Body of pancreas (tissue), 4 donors: ENCODE measurements around the gene FHAD1. TPM values are rescaled to one million over a fixed set of nuclear protein-coding genes. Genes with fewer than 3 reads are reported as not detected.

ENCODE experiments used
- ATAC-seq: fragments of 150-250 bp; one replicate; pipeline ENCODE4 v1.9.1; 2016
- DNase-seq, 4 donors: peaks; one replicate each; pipeline ENCODE4 v3.0.0-alpha.2; 2019
- H3K27ac ChIP-seq, 4 donors: fragments of 200-600 bp; sonication (generic); 1 replicate in 3 of 4; 2 replicates in 1 of 4; pipeline versions ENCODE4 v1.5.1 to v1.6.1; 2016 to 2019; ENCODE audit warnings: mild to moderate bottlenecking in 1 of 4, mixed read lengths in 1 of 4, moderate library complexity in 1 of 4
- H3K27me3 ChIP-seq, 2 donors: fragments of 200-600 bp; sonication (generic); one replicate each; pipeline ENCODE4 v1.6.0; 2016; ENCODE audit warnings: mild to moderate bottlenecking in 1 of 2
- H3K36me3 ChIP-seq, 2 donors: fragments of 200-600 bp; sonication (generic); replicated peaks in 1 of 2; 2 replicates each; pipeline ENCODE4 v1.5.1; 2016; ENCODE audit warnings: low read depth in 2 of 2; ENCODE audit not compliant: insufficient read depth in 1 of 2
- H3K4me1 ChIP-seq: fragments of 200-600 bp; sonication (generic); one replicate; pipeline ENCODE4 v1.6.0; 2016
- H3K4me3 ChIP-seq, 2 donors: fragments of 200-600 bp; sonication (generic); 1 replicate in 1 of 2; 2 replicates in 1 of 2; pipeline ENCODE4 v1.5.1; 2016 to 2019
- H3K9me3 ChIP-seq, 3 donors: fragments of 200-600 bp; sonication (generic); 1 replicate in 2 of 3; 2 replicates in 1 of 3; pipeline ENCODE4 v1.5.1; 2016
- CTCF ChIP-seq, 7 experiments: fragments of 450-650 bp in 4 of 7; fragments of 200-600 bp in 3 of 7; sonication (generic) in 3 of 7; IDR thresholded peaks; one replicate each; pipeline ENCODE4 v1.5.1; 2016 to 2019; ENCODE audit warnings: antibody characterized with exemption in 7 of 7
- POLR2A ChIP-seq, 3 donors: fragments of 450-650 bp; IDR thresholded peaks; one replicate each; pipeline ENCODE4 v1.6.1; 2016; ENCODE audit warnings: antibody characterized with exemption in 3 of 3, mild to moderate bottlenecking in 2 of 3
- WGBS, 2 donors: methylation state at CpG; one replicate each; pipeline ENCODE4 v1.1.5; 2017; 5-methylcytosine and 5-hydroxymethylcytosine counted together
- intact Hi-C: fragments of 100-400 bp; cut with DNase I; formaldehyde crosslinking; loops from one replicate; pipeline ENCODE4 v1.15.1; 2023
- total RNA-seq, 2 donors: library from RNA; depleted of rRNA; stranded (reverse); fragments of >200 nt; gene quantifications; one replicate each; pipeline ENCODE4 v1.1.0, GENCODE V29; 2016

Gene FHAD1
- total RNA-seq, 2 donors from 2014 or later = 2.9 to 4.9 TPM

DNA sequence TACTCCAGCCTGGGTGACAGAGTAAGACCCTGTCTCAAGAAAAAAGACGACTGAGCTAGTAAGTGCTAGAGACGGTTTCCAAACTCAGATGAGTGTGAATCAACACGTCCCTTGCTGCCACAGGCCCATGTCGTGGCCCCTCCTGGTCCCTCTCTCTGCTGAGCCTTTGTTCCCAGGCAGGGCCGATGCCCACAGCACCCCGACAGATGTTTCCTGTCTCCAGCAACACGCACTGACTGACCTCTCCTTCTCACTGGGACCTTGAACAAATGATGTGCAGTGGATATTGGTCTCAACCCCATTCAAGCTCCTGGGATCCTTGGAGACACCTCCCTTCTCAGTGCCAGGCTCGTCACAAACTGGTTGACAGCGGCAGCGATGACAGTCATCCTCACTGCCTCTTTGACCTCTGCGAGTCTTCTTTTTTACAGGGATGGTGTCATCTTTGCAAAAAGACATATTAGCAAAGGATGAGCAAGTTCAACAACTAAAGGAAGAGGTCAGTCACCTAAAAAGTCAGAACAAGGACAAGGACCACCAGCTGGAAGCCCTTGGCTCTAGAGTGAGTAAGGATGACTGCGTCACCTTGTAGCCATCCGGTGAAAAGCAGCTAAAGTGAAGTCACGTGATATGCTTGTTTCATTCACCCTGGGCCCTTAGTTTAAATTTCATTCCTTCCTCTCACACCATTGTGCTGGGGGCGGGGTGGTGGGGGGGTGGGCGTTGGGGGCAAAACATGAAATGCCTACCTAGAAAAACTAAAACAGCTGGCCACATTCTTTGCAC, 65.8 kb downstream of the FHAD1 start:
- no peak overlapping the region for H3K4me3 ChIP-seq
- ATAC-seq (no peak), DNase-seq (no peak)
- H3K27ac ChIP-seq = no peak overlapping the region
- intact Hi-C loops = no loop called here
- no peaks in the 10 kb centered on the region for H3K27me3 ChIP-seq
- TF ChIP-seq POLR2A (IDR thresholded peaks at IDR 0.05) (no peak), CTCF (IDR thresholded peaks at IDR 0.05) (no peak)
- no peaks in the 10 kb centered on the region for H3K36me3 ChIP-seq
- H3K4me1 ChIP-seq = peaks cover 25% of the 10 kb centered on the region
- no peaks in the 10 kb centered on the region for H3K9me3 ChIP-seq
- 83 to 84% methylated on average over 16 of the region's 16 CpGs for WGBS, 2 donors

DNA sequence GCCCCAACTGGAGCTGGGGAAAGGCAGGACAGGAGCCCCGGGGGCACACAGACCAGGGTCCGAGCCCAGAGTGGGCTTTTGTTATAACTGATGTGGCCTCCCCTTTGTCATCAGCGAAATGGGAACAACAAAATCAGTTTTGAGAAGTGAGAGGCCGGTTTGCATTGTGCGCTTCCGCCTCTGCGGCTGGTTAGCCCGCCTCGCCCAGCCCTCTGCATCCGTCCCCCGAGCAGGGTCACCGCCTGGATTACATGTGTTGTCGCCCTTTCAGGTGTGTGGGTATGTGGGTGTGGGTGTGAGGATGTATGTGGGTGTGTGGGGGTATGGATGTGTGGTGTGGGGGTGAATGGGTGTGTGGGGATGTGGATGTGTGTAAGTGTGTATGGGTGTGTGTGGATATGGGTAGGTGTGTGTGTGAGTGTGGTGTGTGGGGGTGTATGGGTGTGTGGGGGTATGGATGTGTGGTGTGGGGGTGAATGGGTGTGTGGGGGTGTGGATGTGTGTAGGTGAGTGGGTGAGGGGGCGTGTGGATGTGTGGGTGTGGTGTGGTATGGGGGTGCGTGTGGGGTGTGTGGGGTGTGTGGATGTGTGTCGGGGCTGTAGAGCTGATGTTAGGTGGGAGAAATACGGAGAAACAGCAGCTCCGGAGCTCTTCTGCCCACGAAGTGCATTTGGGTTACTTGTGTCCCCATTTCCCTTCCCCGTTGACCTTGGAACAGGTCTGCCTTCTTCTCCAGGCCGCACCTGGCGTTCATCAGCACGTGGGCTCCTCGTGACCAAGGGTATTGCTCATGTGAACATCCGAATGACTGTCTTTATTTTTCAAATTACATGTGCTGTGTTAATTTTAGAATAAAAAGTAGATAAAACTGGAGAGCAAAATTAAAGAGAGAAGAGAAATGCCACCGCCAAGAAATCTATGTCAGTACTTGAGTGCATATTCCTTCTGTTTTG, 67.6 kb downstream of the FHAD1 start:
- Histone ChIP-seq H3K27me3 (no peaks in the 10 kb centered on the region), H3K4me1 (peaks cover 10% of the 10 kb centered on the region), H3K27ac (no peak overlapping the region), H3K36me3 (no peaks in the 10 kb centered on the region), H3K4me3 (no peak overlapping the region), H3K9me3 (no peaks in the 10 kb centered on the region)
- TF ChIP-seq CTCF (IDR thresholded peaks at IDR 0.05) (no peak), POLR2A (IDR thresholded peaks at IDR 0.05) (no peak)
- intact Hi-C loops = no loop called here
- 82 to 85% methylated on average over 24 to 26 of the region's 26 CpGs for WGBS, 2 donors
- DNase-seq = peak; percentile 37 to 56 (median 45)
- peak; percentile 47 for ATAC-seq

GRCh38 chr1:15315815-15316214, 68.8 kb downstream of the FHAD1 start:
- no peaks in the 10 kb centered on the region for H3K36me3 ChIP-seq
- no peak overlapping the region for H3K27ac ChIP-seq
- H3K4me1 ChIP-seq = peaks cover 10% of the 10 kb centered on the region
- peak in 1 of 4 donors; percentile 15 for DNase-seq
- ATAC-seq = no peak
- H3K9me3 ChIP-seq = no peaks in the 10 kb centered on the region
- WGBS, 2 donors = 67 to 75% methylated on average over 7 of the region's 7 CpGs
- TF ChIP-seq CTCF (IDR thresholded peaks at IDR 0.05) = no peak
- no peak for TF ChIP-seq POLR2A (IDR thresholded peaks at IDR 0.05)
- intact Hi-C loops = no loop called here
- no peaks in the 10 kb centered on the region for H3K27me3 ChIP-seq
- no peak overlapping the region for H3K4me3 ChIP-seq

DNA sequence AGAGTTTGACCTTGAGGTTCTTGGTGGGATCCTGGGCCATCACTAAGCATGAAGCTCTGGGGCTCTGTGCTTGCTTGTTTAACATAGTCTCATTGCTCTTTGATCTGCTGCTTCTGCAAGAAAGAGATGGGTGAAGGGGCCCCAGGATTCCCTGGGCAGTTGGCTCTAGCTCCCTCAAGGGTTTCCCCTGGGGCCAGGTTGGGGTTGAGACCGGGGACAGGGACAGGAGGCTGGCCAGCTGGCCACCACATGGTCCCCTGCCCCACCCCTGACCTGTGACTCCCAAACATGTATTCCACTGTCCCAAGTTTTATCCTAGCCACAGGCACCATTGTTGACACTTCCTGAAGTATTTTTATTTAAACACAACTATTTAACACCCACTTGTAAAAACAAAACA, 69.5 kb downstream of the FHAD1 start:
- no peak for ATAC-seq
- WGBS, 2 donors = 0 to 40% methylated on average over 1 of the region's 1 CpG
- TF ChIP-seq POLR2A (IDR thresholded peaks at IDR 0.05) = no peak
- no peak for TF ChIP-seq CTCF (IDR thresholded peaks at IDR 0.05)
- H3K27ac ChIP-seq = no peak overlapping the region
- intact Hi-C loops = no loop called here
- H3K27me3 ChIP-seq = no peaks in the 10 kb centered on the region
- peaks cover 10% of the 10 kb centered on the region for H3K4me1 ChIP-seq
- no peak overlapping the region for H3K4me3 ChIP-seq
- DNase-seq = no peak
- H3K36me3 ChIP-seq = no peaks in the 10 kb centered on the region
- H3K9me3 ChIP-seq = no peaks in the 10 kb centered on the region
